ENCODE measurements around the gene NIPA2.

DNA sequence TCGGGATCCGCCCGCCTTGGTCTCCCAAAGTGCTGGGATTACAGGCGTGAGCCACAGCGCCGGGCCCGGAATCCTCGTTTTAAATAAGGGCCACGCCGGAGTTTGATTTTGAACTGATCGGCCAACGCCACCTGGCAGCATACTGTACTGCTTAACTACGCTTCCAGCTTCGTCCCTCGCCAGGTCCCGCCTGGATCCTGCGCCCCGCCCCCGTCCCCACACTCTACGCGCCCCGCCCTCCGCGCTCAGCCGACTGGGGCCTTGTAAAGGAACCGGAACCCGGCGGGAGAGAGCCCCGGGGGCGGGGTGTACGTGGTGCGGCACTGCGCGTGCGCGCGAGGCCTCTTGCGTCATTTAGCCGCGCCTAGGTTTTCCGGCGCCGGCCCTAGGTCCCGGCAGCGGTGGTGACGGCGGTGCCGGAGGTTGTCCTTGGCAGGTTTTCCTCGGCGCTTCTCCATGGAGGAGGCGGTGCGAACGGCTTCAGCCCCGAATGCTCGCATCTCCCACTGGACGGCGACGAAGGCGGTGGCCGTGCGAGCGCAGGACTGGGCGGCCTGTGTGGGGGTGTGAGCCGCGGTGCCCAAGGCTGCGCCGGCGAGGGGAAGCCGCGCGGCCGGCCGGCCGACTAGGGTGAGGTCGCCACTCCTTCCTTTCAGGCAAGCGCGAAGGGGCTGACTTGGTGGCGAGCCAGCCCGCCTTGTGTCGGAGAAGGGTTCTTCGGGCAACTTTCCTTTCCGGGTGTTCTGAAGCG is at the start of gene NIPA2:
- TF ChIP-seq ELF4 (IDR thresholded peaks at IDR 0.05) (0 out of 2 replicates have a peak, but pooled peaks have one; percentile 27), FOXK2 (IDR thresholded peaks at IDR 0.05) (no peak), ZNF384 (IDR thresholded peaks at IDR 0.05) (no peak), SP1 (IDR thresholded peaks at IDR 0.05) (no peak), ARNT (IDR thresholded peaks at IDR 0.05) (no peak), BHLHE40 (IDR thresholded peaks at IDR 0.05; ENCODE audit: borderline replicate concordance) (no peak), L3MBTL2 (conservative IDR thresholded peaks at IDR 0.05) (no peak; the same call in 1 of the 2 replicates), CTBP1 (IDR thresholded peaks at IDR 0.05; ENCODE audit: borderline replicate concordance) (no peak), FOXA1 (IDR thresholded peaks at IDR 0.05) (no peak), LEF1 (IDR thresholded peaks at IDR 0.05; ENCODE audit: borderline replicate concordance) (no peak), TARDBP (IDR thresholded peaks at IDR 0.05) (no peak), FOXM1 (IDR thresholded peaks at IDR 0.05; ENCODE audit: borderline replicate concordance) (no peak)
